Activated naive CD4-positive, alpha-beta T cell treated with anti-CD3 and anti-CD28 coated beads, Interleukin-2, amount 10 ng/mL, durations not matched to agents 7 days and 5 days (primary cell): Measurements from ENCODE around the gene IL17RB.

Experiments used
- CTCF ChIA-PET: fragments of 350-600 bp; sonication (Branson Sonifier 250); formaldehyde crosslinking; loops from one replicate; lab custom pipeline; 2021; ENCODE audit warnings: antibody characterized with exemption; lab: Charles Lee
- DNase-seq: peaks from one replicate; pipeline ENCODE4 v3.0.0-alpha.2; 2020
- H3K27ac Mint-ChIP-seq: one replicate; pipeline ENCODE4 v1.8.0; 2021; ENCODE audit warnings: mild to moderate bottlenecking, moderate library complexity, mixed read lengths
- H3K27me3 Mint-ChIP-seq: one replicate; pipeline ENCODE4 v1.8.0; 2021; ENCODE audit warnings: mild to moderate bottlenecking, mixed read lengths
- H3K36me3 Mint-ChIP-seq: one replicate; pipeline ENCODE4 v1.8.0; 2021; ENCODE audit warnings: mixed read lengths
- H3K4me1 Mint-ChIP-seq: one replicate; pipeline ENCODE4 v1.8.0; 2021; ENCODE audit warnings: mixed read lengths
- H3K4me3 Mint-ChIP-seq: one replicate; pipeline ENCODE4 v1.8.0; 2021; ENCODE audit warnings: mild to moderate bottlenecking, moderate library complexity, mixed read lengths
- H3K9me3 Mint-ChIP-seq: one replicate; pipeline ENCODE4 v1.8.0; 2021; ENCODE audit warnings: mixed read lengths

IL17RB gene, protein sequence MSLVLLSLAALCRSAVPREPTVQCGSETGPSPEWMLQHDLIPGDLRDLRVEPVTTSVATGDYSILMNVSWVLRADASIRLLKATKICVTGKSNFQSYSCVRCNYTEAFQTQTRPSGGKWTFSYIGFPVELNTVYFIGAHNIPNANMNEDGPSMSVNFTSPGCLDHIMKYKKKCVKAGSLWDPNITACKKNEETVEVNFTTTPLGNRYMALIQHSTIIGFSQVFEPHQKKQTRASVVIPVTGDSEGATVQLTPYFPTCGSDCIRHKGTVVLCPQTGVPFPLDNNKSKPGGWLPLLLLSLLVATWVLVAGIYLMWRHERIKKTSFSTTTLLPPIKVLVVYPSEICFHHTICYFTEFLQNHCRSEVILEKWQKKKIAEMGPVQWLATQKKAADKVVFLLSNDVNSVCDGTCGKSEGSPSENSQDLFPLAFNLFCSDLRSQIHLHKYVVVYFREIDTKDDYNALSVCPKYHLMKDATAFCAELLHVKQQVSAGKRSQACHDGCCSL

GRCh38 chr3:53846134-53846850 lies at the start of gene IL17RB, which contains the start of gene CHDH:
IL17RB (plus strand) TSS chr3:53846568; CDS start chr3:53846589, 21 bp downstream.
CHDH (minus strand) TSS chr3:53846419; CDS start chr3:53824008, 22,411 bp downstream.
- CTCF ChIA-PET, result no interaction called here
- peak; percentile 36 for DNase-seq
- H3K4me3 Mint-ChIP-seq, result peak within 1 kb of the TSS; percentile 57
- peaks cover 82% of the 10 kb centered on the region for H3K27me3 Mint-ChIP-seq
- H3K36me3 Mint-ChIP-seq, result no peaks in the 10 kb centered on the region
- no peak within 1 kb of the TSS for H3K27ac Mint-ChIP-seq
- H3K9me3 Mint-ChIP-seq, result no peaks in the 10 kb centered on the region
- peaks cover 5% of the 10 kb centered on the region for H3K4me1 Mint-ChIP-seq

- Mint-ChIP-seq H3K27me3 (peaks cover 32% of the 10 kb centered on the region), H3K27ac (no peak overlapping the region), H3K4me3 (no peak overlapping the region), H3K9me3 (no peaks in the 10 kb centered on the region), H3K36me3 (no peaks in the 10 kb centered on the region), H3K4me1 (no peaks in the 10 kb centered on the region)
- CTCF ChIA-PET, result no interaction called here
- DNase-seq, result no peak
These were observed 48.2 kb upstream of the IL17RB start for GRCh38 chr3:53798144-53798543.

DNA sequence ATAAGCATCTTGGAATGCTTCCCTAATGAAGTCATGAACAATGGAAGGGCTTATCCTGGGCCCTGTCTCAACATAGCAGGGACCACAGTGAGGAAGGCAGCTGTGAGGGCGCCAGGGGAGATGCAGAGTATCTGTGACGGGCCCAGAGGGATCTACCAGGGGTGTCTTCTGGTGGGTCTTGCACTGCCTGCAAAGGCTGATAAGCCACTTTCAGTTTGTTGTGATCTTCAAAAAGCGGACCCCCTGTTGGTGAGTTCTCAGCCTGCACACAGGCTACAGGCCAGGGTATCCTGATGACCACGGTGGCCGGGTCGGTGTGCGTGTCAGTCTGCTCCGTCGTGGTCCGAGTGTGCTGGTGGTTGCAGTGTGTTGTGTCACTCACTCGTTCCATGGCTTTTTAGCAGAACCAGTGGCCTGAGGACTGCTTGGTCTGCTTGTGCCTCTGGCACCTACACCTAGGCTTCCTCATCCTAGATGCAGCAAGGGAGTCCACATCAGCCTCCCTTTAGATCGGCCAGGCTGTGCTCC lies 47.0 kb upstream of the IL17RB start:
- no peaks in the 10 kb centered on the region for H3K9me3 Mint-ChIP-seq
- DNase-seq, result no peak
- CTCF ChIA-PET, result no interaction called here
- peaks cover 35% of the 10 kb centered on the region for H3K27me3 Mint-ChIP-seq
- H3K36me3 Mint-ChIP-seq, result no peaks in the 10 kb centered on the region
- H3K4me3 Mint-ChIP-seq, result no peak overlapping the region
- no peak overlapping the region for H3K27ac Mint-ChIP-seq
- H3K4me1 Mint-ChIP-seq, result no peaks in the 10 kb centered on the region

GRCh38 chr3:53800041-53800906 lies 46.1 kb upstream of the IL17RB start:
- no peak for DNase-seq
- Mint-ChIP-seq H3K4me3 (no peak overlapping the region), H3K9me3 (no peaks in the 10 kb centered on the region), H3K27ac (no peak overlapping the region), H3K36me3 (no peaks in the 10 kb centered on the region), H3K27me3 (peaks cover 36% of the 10 kb centered on the region), H3K4me1 (no peaks in the 10 kb centered on the region)
- CTCF ChIA-PET, result no interaction called here

DNA sequence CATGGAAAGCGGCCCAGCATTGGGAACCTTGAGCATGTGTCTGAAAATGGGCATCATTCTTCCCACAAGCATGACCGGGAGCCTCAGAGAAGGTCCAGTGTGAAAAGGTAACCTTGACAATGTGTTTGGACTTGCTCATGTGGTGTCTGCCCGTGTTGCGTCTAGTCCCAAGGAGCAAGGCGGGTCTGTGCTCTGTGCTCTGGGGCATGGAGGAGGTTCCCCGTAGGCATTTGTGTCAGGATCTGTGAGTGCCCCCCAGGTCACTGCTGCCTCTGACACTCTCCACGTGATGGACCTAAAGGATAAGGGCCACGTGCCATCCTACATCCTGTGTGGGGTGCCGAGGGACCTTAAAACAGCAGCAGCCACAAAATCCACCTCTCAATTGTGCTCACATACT lies 45.0 kb upstream of the IL17RB start:
- H3K27ac Mint-ChIP-seq, result no peak overlapping the region
- no peak for DNase-seq
- peaks cover 26% of the 10 kb centered on the region for H3K27me3 Mint-ChIP-seq
- no peaks in the 10 kb centered on the region for H3K4me1 Mint-ChIP-seq
- CTCF ChIA-PET, result no interaction called here
- no peaks in the 10 kb centered on the region for H3K36me3 Mint-ChIP-seq
- H3K4me3 Mint-ChIP-seq, result no peak overlapping the region
- H3K9me3 Mint-ChIP-seq, result no peaks in the 10 kb centered on the region

DNA sequence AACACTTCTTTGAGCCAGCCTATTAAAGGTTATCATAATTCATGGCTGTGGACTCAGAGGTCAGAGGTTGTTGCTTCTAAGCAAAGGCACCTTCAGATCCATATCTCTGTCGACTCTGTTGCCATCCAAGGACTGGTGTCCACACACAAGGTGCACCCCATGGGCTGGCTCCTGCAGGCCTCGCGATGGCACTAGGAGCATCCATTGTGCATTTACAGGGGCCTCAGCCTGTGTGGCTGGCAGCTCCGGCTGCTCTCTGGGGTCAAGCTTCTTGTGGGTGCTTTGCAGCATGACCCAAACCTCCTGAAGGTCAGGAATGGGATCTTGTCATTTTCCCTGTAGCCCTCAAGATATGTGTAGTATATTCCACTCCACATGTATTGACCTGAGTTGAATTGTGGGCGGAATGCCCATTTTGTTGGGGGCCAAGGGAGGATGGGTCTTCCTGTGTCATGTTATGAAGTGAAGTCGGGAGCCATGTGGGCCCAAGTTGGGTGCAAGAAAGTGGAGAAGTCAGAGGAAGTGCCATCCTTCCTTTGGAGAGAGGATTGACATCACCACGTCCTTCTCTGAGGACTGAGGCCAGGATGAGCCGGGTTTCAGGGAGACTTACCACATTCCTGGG lies 44.0 kb upstream of the IL17RB start:
- no peaks in the 10 kb centered on the region for H3K9me3 Mint-ChIP-seq
- peak; percentile 0 for DNase-seq
- H3K4me3 Mint-ChIP-seq, result no peak overlapping the region
- H3K27me3 Mint-ChIP-seq, result peaks cover 33% of the 10 kb centered on the region
- no peaks in the 10 kb centered on the region for H3K36me3 Mint-ChIP-seq
- no peak overlapping the region for H3K27ac Mint-ChIP-seq
- CTCF ChIA-PET, result no interaction called here
- no peaks in the 10 kb centered on the region for H3K4me1 Mint-ChIP-seq

- DNase-seq, result no peak
- H3K4me1 Mint-ChIP-seq, result no peaks in the 10 kb centered on the region
- no peaks in the 10 kb centered on the region for H3K36me3 Mint-ChIP-seq
- no peak overlapping the region for H3K27ac Mint-ChIP-seq
- no peaks in the 10 kb centered on the region for H3K9me3 Mint-ChIP-seq
- peaks cover 33% of the 10 kb centered on the region for H3K27me3 Mint-ChIP-seq
- H3K4me3 Mint-ChIP-seq, result no peak overlapping the region
- CTCF ChIA-PET, result no interaction called here
These were observed 43.1 kb upstream of the IL17RB start for GRCh38 chr3:53803124-53803815.

GRCh38 chr3:53803816-53804695 lies 42.3 kb upstream of the IL17RB start:
- Mint-ChIP-seq H3K27ac (no peak overlapping the region), H3K27me3 (peaks cover 27% of the 10 kb centered on the region), H3K4me1 (no peaks in the 10 kb centered on the region), H3K36me3 (no peaks in the 10 kb centered on the region), H3K4me3 (no peak overlapping the region), H3K9me3 (no peaks in the 10 kb centered on the region)
- DNase-seq, result no peak
- CTCF ChIA-PET, result no interaction called here

- CTCF ChIA-PET, result no interaction called here
- H3K9me3 Mint-ChIP-seq, result no peaks in the 10 kb centered on the region
- H3K36me3 Mint-ChIP-seq, result no peaks in the 10 kb centered on the region
These were observed 41.5 kb upstream of the IL17RB start for GRCh38 chr3:53804697-53805462.

DNA sequence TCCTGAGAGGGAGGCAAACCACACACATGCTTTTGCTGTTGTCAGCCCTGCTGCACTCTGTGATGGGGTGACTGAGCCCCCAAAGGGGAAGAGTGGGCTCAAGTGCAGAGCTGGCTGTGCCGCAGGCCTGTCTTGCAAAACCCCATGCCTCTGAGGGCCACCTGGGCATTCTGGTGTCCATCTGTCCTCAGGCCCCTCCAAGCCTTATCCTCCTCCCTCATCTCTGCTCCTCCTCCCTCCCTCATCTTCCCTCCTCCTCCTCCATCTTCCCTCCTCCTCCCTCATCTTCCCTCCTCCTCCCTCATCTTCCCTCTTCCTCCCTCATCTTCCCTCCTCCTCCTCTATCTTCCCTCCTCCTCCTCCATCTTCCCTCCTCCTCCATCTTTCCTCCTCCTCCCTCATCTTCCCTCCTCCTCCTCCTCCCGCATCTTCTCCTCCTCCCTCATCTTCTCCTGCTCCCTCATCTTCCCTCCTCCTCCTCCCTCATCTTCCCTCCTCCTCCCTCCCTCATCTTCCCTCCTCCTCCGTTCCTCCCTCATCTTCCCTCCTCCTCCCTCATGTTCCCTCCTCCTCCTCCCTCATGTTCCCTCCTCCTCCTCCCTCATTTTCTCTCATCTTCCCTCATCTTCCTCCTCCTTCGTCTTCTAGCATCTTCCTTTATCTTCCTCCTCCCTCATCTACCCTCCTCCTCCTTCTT lies 40.8 kb upstream of the IL17RB start:
- Mint-ChIP-seq H3K27me3 (peaks cover 28% of the 10 kb centered on the region), H3K4me3 (no peak overlapping the region), H3K27ac (no peak overlapping the region), H3K4me1 (no peaks in the 10 kb centered on the region), H3K36me3 (no peaks in the 10 kb centered on the region), H3K9me3 (no peaks in the 10 kb centered on the region)
- DNase-seq, result no peak
- CTCF ChIA-PET, result no interaction called here

More at GRCh38 chr3:53804697-53805462, 41.5 kb upstream of the IL17RB start:
- no peak overlapping the region for H3K4me3 Mint-ChIP-seq
- DNase-seq, result no peak
- peaks cover 26% of the 10 kb centered on the region for H3K27me3 Mint-ChIP-seq
- no peaks in the 10 kb centered on the region for H3K4me1 Mint-ChIP-seq
- no peak overlapping the region for H3K27ac Mint-ChIP-seq
